Putamen (tissue), 1 donor: Measurements from ENCODE around the gene TTC39B.

Experiments used
- DNase-seq: peaks from one replicate; pipeline ENCODE4 v3.0.0-alpha.2; 2016; ENCODE audit warnings: low spot score

Gene TTC39B

GRCh38 chr9:15225564-15226126, 81.4 kb downstream of the TTC39B start:
- no peak for DNase-seq

GRCh38 chr9:15222313-15222712, 84.7 kb downstream of the TTC39B start:
- no peak for DNase-seq

- DNase-seq: no peak
Observed at GRCh38 chr9:15221746-15222145, 85.3 kb downstream of the TTC39B start.

- no peak for DNase-seq
Observed at GRCh38 chr9:15220658-15221318, 86.2 kb downstream of the TTC39B start.

GRCh38 chr9:15219546-15219945, 87.5 kb downstream of the TTC39B start:
- no peak for DNase-seq

GRCh38 chr9:15218994-15219393, 88.0 kb downstream of the TTC39B start:
- DNase-seq: no peak

GRCh38 chr9:15213249-15213648, 93.8 kb downstream of the TTC39B start:
- DNase-seq: no peak

- no peak for DNase-seq
Observed at GRCh38 chr9:15211815-15212495, 95.1 kb downstream of the TTC39B start.

- DNase-seq: peak; percentile 63
Observed at GRCh38 chr9:15211160-15211814, 95.7 kb downstream of the TTC39B start.

- no peak for DNase-seq
Observed at GRCh38 chr9:15206903-15207696, 99.9 kb downstream of the TTC39B start.

GRCh38 chr9:15205632-15206420, 101.2 kb downstream of the TTC39B start:
- DNase-seq: no peak

GRCh38 chr9:15203581-15203980, 103.4 kb downstream of the TTC39B start:
- no peak for DNase-seq

- DNase-seq: no peak
Observed at GRCh38 chr9:15200111-15200510, 106.9 kb downstream of the TTC39B start.

- no peak for DNase-seq
Observed at GRCh38 chr9:15192856-15193255, 114.2 kb downstream of the TTC39B start.

- DNase-seq: no peak
Observed at GRCh38 chr9:15191378-15191777, 115.6 kb downstream of the TTC39B start.

- no peak for DNase-seq
Observed at GRCh38 chr9:15189481-15189880, 117.5 kb downstream of the TTC39B start.

GRCh38 chr9:15187589-15187988, 119.4 kb downstream of the TTC39B start:
- DNase-seq: no peak

GRCh38 chr9:15182730-15183129, 124.3 kb downstream of the TTC39B start:
- DNase-seq: no peak

- DNase-seq: no peak
Observed at GRCh38 chr9:15182101-15182551, 124.9 kb downstream of the TTC39B start.

- no peak for DNase-seq
Observed at GRCh38 chr9:15180124-15180523, 126.9 kb downstream of the TTC39B start.

- DNase-seq: no peak
Observed at GRCh38 chr9:15178631-15179030, 128.4 kb downstream of the TTC39B start.
